Fibroblast of lung (primary cell): ENCODE measurements around the gene MCTP2.

Source experiments
- EZH2 ChIP-seq: IDR thresholded peaks from 2 replicates; pipeline ENCODE4 v1.5.1; 2012; ENCODE audit warnings: low read length, control low read depth, mild to moderate bottlenecking; ENCODE audit errors: missing control alignments
- TF ChIP-seq, protein P1 (sequence below), 2 donors: IDR thresholded peaks in 1 of 2; conservative IDR thresholded peaks in 1 of 2; 1 replicate in 1 of 2; 2 replicates in 1 of 2; pipeline ENCODE4 v1.5.1; 2011 to 2012; ENCODE audit warnings: low read length in 2 of 2, control low read depth in 1 of 2, inconsistent platforms in 1 of 2, low read depth in 1 of 2, mild to moderate bottlenecking in 1 of 2

DNA sequence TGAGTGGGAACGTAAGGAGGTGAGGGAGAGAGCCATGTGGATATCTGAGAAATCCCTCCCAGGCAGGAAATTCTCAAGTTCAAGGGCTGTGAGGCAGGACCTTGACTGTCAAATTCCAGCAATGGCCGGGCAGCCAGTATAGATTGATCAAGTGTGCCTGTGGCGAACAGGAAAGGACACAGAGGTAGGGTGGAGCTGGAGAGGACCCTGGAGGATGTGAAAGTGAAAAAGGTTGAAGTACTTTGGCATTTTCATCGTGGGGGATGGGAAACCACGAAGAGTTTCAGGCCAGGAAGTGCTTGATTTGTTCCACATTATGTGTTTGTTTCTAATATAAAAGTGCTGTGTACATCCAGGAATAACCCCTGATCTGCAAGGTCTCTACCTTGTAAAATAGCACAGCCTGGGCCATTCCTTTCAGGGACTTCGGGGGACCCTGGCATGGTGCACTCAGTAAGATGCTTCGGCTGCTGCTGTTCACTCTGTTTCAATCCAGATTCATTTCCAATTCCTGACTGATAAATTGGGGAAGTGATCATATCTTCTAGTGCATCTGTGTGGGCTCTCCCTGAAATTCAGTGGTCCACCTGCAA, 156.6 kb downstream of the MCTP2 start:
- TF ChIP-seq, protein P1, sequence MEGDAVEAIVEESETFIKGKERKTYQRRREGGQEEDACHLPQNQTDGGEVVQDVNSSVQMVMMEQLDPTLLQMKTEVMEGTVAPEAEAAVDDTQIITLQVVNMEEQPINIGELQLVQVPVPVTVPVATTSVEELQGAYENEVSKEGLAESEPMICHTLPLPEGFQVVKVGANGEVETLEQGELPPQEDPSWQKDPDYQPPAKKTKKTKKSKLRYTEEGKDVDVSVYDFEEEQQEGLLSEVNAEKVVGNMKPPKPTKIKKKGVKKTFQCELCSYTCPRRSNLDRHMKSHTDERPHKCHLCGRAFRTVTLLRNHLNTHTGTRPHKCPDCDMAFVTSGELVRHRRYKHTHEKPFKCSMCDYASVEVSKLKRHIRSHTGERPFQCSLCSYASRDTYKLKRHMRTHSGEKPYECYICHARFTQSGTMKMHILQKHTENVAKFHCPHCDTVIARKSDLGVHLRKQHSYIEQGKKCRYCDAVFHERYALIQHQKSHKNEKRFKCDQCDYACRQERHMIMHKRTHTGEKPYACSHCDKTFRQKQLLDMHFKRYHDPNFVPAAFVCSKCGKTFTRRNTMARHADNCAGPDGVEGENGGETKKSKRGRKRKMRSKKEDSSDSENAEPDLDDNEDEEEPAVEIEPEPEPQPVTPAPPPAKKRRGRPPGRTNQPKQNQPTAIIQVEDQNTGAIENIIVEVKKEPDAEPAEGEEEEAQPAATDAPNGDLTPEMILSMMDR (conservative IDR thresholded peaks at IDR 0.05 in 1 of 2, IDR thresholded peaks at IDR 0.05 in 1 of 2; ENCODE audit: low read depth in 1 of 2, low read length in 2 of 2), result no peak
- no peak for TF ChIP-seq EZH2
